Endothelial cell (in vitro differentiated cells): Measurements from ENCODE around the gene MYRIP. TPM values are rescaled to one million over a fixed set of nuclear protein-coding genes. Genes with fewer than 3 reads are reported as not detected.
A peak's percentile ranks its signal among the peaks of the same experiment; 100 is the strongest.

Source experiments
- DNase-seq: peaks from one replicate; pipeline ENCODE4 v3.0.0; 2021; ENCODE audit warnings: low spot score
- H3K27ac Mint-ChIP-seq: one replicate; pipeline ENCODE4 v1.8.0; 2021; ENCODE audit warnings: mixed read lengths, inconsistent platforms; ENCODE audit not compliant: unreplicated experiment
- H3K27me3 Mint-ChIP-seq: one replicate; pipeline ENCODE4 v1.8.0; 2021; ENCODE audit warnings: mild to moderate bottlenecking, moderate library complexity, mixed read lengths, inconsistent platforms; ENCODE audit not compliant: unreplicated experiment
- H3K36me3 Mint-ChIP-seq: one replicate; pipeline ENCODE4 v1.8.0; 2021; ENCODE audit warnings: mild to moderate bottlenecking, low read depth, mixed read lengths, inconsistent platforms; ENCODE audit not compliant: unreplicated experiment
- H3K4me1 Mint-ChIP-seq: one replicate; pipeline ENCODE4 v1.8.0; 2021; ENCODE audit warnings: mild to moderate bottlenecking, mixed read lengths, inconsistent platforms; ENCODE audit not compliant: unreplicated experiment
- H3K4me3 Mint-ChIP-seq: one replicate; pipeline ENCODE4 v1.8.0; 2021; ENCODE audit warnings: mild to moderate bottlenecking, mixed read lengths, inconsistent platforms; ENCODE audit not compliant: unreplicated experiment
- H3K9me3 Mint-ChIP-seq: one replicate; pipeline ENCODE4 v1.8.0; 2021; ENCODE audit warnings: mixed read lengths, inconsistent platforms; ENCODE audit not compliant: unreplicated experiment
- total RNA-seq: library from RNA; stranded (reverse); fragmentation: NEBNext Ultra II Directional; extraction: Animal tissue kit (Norgen Biotek cat#: 25700); gene quantifications from one replicate; pipeline ENCODE4 v1.2.1, GENCODE V29; 2021; ENCODE audit not compliant: unreplicated experiment
- TF ChIP-seq, protein P1 (sequence below): fragments of 200-600 bp; sonication (generic); IDR thresholded peaks from one replicate; pipeline ENCODE4 v1.5.0; 2021; ENCODE audit warnings: antibody characterized with exemption; ENCODE audit not compliant: unreplicated experiment

Gene MYRIP
- total RNA-seq, 1 donor from 2014 or later, result 0.49 TPM

DNA sequence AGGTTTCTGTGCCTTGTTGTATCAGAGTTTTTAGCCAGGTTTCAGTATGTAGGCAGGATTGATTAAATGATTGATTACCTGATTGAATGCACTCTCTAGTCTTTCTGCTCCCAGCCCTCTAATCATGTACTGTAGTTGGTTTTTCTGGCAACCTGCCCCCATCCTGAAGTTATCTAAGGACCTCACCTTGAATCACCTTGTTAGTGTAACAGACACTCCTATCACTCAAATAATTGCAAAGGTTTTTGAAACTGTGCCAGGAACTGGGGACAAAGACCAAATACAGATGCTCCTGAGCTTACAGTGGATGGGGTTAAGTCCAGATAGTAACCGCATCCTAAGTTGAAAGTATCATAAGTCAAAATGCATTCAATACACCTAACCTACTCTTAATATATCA is 358.5 kb downstream of the MYRIP start:
- Mint-ChIP-seq H3K4me1 (peaks cover 37% of the 10 kb centered on the region), H3K4me3 (no peak overlapping the region), H3K36me3 (peaks cover 8% of the 10 kb centered on the region), H3K27ac (no peak overlapping the region), H3K9me3 (no peaks in the 10 kb centered on the region), H3K27me3 (peaks cover 5% of the 10 kb centered on the region)
- DNase-seq, result no peak
- TF ChIP-seq, protein P1, sequence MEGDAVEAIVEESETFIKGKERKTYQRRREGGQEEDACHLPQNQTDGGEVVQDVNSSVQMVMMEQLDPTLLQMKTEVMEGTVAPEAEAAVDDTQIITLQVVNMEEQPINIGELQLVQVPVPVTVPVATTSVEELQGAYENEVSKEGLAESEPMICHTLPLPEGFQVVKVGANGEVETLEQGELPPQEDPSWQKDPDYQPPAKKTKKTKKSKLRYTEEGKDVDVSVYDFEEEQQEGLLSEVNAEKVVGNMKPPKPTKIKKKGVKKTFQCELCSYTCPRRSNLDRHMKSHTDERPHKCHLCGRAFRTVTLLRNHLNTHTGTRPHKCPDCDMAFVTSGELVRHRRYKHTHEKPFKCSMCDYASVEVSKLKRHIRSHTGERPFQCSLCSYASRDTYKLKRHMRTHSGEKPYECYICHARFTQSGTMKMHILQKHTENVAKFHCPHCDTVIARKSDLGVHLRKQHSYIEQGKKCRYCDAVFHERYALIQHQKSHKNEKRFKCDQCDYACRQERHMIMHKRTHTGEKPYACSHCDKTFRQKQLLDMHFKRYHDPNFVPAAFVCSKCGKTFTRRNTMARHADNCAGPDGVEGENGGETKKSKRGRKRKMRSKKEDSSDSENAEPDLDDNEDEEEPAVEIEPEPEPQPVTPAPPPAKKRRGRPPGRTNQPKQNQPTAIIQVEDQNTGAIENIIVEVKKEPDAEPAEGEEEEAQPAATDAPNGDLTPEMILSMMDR, result no peak

DNA sequence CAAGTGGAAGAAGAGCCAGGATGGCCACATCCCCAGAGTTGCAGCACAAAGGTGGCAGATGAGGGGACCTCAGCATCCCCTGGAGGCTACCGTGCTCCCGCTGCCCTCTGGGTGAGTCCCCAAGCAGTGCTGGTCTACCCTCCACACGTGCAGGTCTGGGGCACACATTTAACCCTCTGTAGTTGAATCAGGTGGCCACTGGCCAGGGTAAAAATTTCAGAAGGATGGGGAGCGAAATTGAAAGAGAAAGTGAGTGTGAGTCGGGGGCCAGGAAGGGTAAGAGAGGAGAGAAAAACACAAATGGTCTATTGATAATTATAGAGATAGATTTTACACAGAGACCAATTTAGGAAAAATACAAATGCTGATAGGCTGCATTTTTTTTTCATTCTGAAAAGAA is 360.6 kb downstream of the MYRIP start:
- Mint-ChIP-seq H3K9me3 (no peaks in the 10 kb centered on the region), H3K27ac (peak overlapping the region; percentile 14), H3K4me3 (no peak overlapping the region), H3K4me1 (peaks cover 49% of the 10 kb centered on the region), H3K27me3 (peaks cover 5% of the 10 kb centered on the region), H3K36me3 (peaks cover 3% of the 10 kb centered on the region)
- TF ChIP-seq, protein P1, result no peak
- no peak for DNase-seq

DNA sequence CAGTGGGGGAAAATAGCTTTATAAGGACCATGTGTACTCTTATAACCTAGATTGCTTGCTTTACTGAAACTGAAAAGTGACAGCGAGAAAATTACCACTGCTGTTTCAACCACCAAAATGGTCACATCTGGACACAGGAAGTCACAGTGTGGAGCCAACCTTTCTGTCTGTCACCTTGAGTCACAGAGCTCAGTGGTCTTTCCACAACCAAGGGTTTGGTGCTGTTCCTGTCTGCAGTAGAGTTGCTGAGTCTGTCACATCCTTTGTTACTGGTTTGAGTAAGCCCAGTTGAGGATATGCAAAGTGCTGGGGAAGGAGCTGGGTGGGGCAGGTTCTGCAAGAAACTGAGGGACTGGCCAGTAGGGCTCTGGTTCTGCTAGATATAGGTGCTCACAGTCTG is 361.0 kb downstream of the MYRIP start:
- Mint-ChIP-seq H3K27me3 (peaks cover 5% of the 10 kb centered on the region), H3K36me3 (peaks cover 3% of the 10 kb centered on the region), H3K9me3 (no peaks in the 10 kb centered on the region), H3K27ac (peak overlapping the region; percentile 14), H3K4me1 (peaks cover 52% of the 10 kb centered on the region), H3K4me3 (no peak overlapping the region)
- TF ChIP-seq, protein P1, result no peak
- no peak for DNase-seq

DNA sequence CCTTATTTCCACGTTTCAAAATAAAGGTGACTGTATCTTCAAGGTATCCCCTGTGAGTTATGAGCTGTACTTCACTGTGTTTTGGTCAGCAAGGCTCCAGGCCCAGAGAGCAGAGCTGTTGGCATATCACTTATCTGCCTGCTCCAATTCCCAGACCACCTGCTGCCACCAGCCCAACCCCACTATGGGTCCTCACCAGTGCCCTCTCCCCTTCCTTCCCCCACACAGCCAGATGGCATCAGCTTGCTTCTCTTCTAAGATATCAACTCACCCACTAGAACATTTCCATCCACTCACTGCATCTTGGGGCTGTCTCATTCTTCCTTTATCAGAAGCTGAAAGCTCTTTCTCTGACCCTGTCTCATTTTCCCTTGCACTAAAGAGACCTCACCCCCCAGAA is 363.2 kb downstream of the MYRIP start:
- no peak for DNase-seq
- Mint-ChIP-seq H3K4me3 (no peak overlapping the region), H3K36me3 (no peaks in the 10 kb centered on the region), H3K4me1 (peaks cover 54% of the 10 kb centered on the region), H3K27ac (peak overlapping the region; percentile 95), H3K27me3 (peaks cover 2% of the 10 kb centered on the region), H3K9me3 (no peaks in the 10 kb centered on the region)
- TF ChIP-seq, protein P1, result no peak

DNA sequence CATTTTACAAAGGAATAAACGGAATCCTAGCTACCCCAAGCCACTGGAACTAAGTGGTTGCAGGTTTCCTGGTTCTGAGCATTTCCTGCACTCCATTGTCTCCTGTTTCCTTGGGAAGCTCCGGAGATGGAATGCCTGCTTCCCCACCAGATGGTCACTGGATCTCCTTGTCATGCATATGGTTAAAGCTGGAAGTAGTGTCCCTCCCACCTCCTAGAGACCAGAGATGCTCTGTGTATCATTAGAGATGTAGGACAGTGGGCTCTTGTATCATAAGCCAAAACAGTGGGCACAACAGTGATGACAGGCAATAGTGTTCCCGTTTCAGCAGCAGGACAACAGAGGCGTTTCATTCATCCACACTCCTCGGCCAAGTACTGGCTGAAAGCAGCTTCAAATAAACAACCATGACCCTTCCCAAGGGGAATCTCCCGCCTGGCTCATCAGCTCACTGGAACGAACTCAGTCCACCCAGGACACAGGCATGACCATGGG is 363.9 kb downstream of the MYRIP start:
- peaks cover 3% of the 10 kb centered on the region for H3K27me3 Mint-ChIP-seq
- TF ChIP-seq, protein P1, result no peak
- H3K27ac Mint-ChIP-seq, result peak overlapping the region; percentile 97
- no peaks in the 10 kb centered on the region for H3K36me3 Mint-ChIP-seq
- no peaks in the 10 kb centered on the region for H3K9me3 Mint-ChIP-seq
- peak; percentile 44 for DNase-seq
- no peak overlapping the region for H3K4me3 Mint-ChIP-seq
- peaks cover 59% of the 10 kb centered on the region for H3K4me1 Mint-ChIP-seq
